Keratinocyte (primary cell): ENCODE results near the gene CELF6. TPM values are rescaled to one million over a fixed set of nuclear protein-coding genes. Genes with fewer than 3 reads are reported as not detected.

Experiments used
- DNase-seq: peaks from one replicate; pipeline ENCODE4 v3.0.0-alpha.2; 2011; ENCODE audit warnings: low read depth, missing footprints, low spot score
- FAIRE-seq: peaks from 2 replicates; lab custom pipeline; 2011; peaks lifted over from hg19 to GRCh38; lab: Jason Lieb, UNC
- H2AFZ ChIP-seq: 2 replicates; pipeline ENCODE4 v1.6.0; 2012; ENCODE audit warnings: low read length, control low read depth, inconsistent platforms; ENCODE audit not compliant: control insufficient read depth
- H3K27ac ChIP-seq: 2 replicates; pipeline ENCODE4 v1.5.1; 2011; ENCODE audit warnings: low read length; ENCODE audit not compliant: control insufficient read depth, insufficient read depth
- H3K27me3 ChIP-seq: 3 replicates; pipeline ENCODE4 v1.6.0; 2011; ENCODE audit warnings: low read length; ENCODE audit not compliant: control insufficient read depth, insufficient read depth; ENCODE audit errors: extremely low read depth
- H3K36me3 ChIP-seq, 2 experiments: 2 replicates in 1 of 2; 3 replicates in 1 of 2; pipeline ENCODE4 v1.5.1; 2011; ENCODE audit warnings: low read length in 2 of 2, mild to moderate bottlenecking in 1 of 2; ENCODE audit not compliant: control insufficient read depth in 2 of 2, insufficient read depth in 2 of 2; ENCODE audit errors: extremely low read depth in 1 of 2
- H3K4me1 ChIP-seq: 3 replicates; pipeline ENCODE4 v1.5.1; 2011; ENCODE audit warnings: low read length; ENCODE audit not compliant: control insufficient read depth, insufficient read depth; ENCODE audit errors: extremely low read depth
- H3K4me2 ChIP-seq: 3 replicates; pipeline ENCODE4 v1.6.0; 2011; ENCODE audit warnings: low read depth, low read length; ENCODE audit not compliant: control insufficient read depth, insufficient read depth; ENCODE audit errors: extremely low read depth
- H3K4me3 ChIP-seq, 3 experiments: fragments of 200-600 bp in 1 of 3; sonication (generic) in 1 of 3; 2 replicates in 2 of 3; 3 replicates in 1 of 3; pipeline ENCODE4 v1.5.1; 2011 to 2016; ENCODE audit warnings: low read length in 3 of 3, mild to moderate bottlenecking in 3 of 3, control low read depth in 2 of 3, inconsistent platforms in 1 of 3, low read depth in 1 of 3, mixed read lengths in 1 of 3, mixed run types in 1 of 3, moderate library complexity in 1 of 3; ENCODE audit not compliant: control insufficient read depth in 2 of 3, insufficient read depth in 2 of 3; ENCODE audit errors: extremely low read depth in 1 of 3
- H3K79me2 ChIP-seq: 2 replicates; pipeline ENCODE4 v1.6.0; 2012; ENCODE audit warnings: low read length; ENCODE audit not compliant: control insufficient read depth, insufficient read depth
- H3K9ac ChIP-seq: 3 replicates; pipeline ENCODE4 v1.6.0; 2011; ENCODE audit warnings: low read length; ENCODE audit not compliant: control insufficient read depth, insufficient read depth; ENCODE audit errors: extremely low read depth
- H3K9me1 ChIP-seq: 3 replicates; pipeline ENCODE4 v1.6.0; 2011; ENCODE audit warnings: low read length; ENCODE audit not compliant: control insufficient read depth, insufficient read depth; ENCODE audit errors: extremely low read depth
- H3K9me3 ChIP-seq: 2 replicates; pipeline ENCODE4 v1.5.1; 2012; ENCODE audit warnings: low read depth, low read length; ENCODE audit not compliant: control insufficient read depth
- H4K20me1 ChIP-seq: 3 replicates; pipeline ENCODE4 v1.6.0; 2011; ENCODE audit warnings: low read length; ENCODE audit not compliant: control insufficient read depth, insufficient read depth; ENCODE audit errors: extremely low read depth
- EZH2 ChIP-seq: IDR thresholded peaks from one replicate; pipeline ENCODE4 v1.6.1; 2012; ENCODE audit warnings: inconsistent platforms, mild to moderate bottlenecking, low read length, moderate library complexity
- dilution Hi-C: fragments of 300-500 bp; cut with MboI; formaldehyde crosslinking; loops from one replicate; pipeline ENCODE4 v1.7.0; 2020; ENCODE audit warnings: low sequenced_read_pairs; ENCODE audit not compliant: extremely low pct_ligation_motif_present
- polyA plus RNA-seq, 5 experiments: library from polyadenylated mRNA; depleted of rRNA in 3 of 5; stranded (reverse) in 3 of 5; stranded (forward) in 1 of 5; unstranded in 1 of 5; fragments of >200 nt; gene quantifications; 1 replicate in 1 of 5; 2 replicates in 3 of 5; 3 replicates in 1 of 5; pipeline versions ENCODE4 v1.2.1 to v1.2.3, GENCODE V29; 2011 to 2012; ENCODE audit warnings: missing spikeins in 2 of 5, low read depth in 1 of 5, low replicate concordance in 1 of 5
- TF ChIP-seq, protein P1 (sequence below), 3 experiments: IDR thresholded peaks in 1 of 3; conservative IDR thresholded peaks in 1 of 3; optimal IDR thresholded peaks in 1 of 3; 2 replicates in 2 of 3; 3 replicates in 1 of 3; pipeline versions ENCODE3 to v1.5.1; 2011; ENCODE audit warnings: low read length in 3 of 3, mild to moderate bottlenecking in 3 of 3, moderate library complexity in 2 of 3, control low read depth in 1 of 3, inconsistent platforms in 1 of 3; ENCODE audit not compliant: insufficient read depth in 2 of 3; ENCODE audit errors: extremely low read depth in 1 of 3

The CELF6 gene
- polyA plus RNA-seq, 1 donor (not counting 4 experiments of a cell fraction or from before 2014, with no cell fraction given): 0.04 TPM

GRCh38 chr15:72338148-72338547, 18.2 kb upstream of the CELF6 start:
- Histone ChIP-seq H3K27me3 (no peaks in the 10 kb centered on the region), H2AFZ (no peak overlapping the region), H3K27ac (no peak overlapping the region), H3K9me1 (no peaks in the 10 kb centered on the region), H3K79me2 (no peaks in the 10 kb centered on the region), H3K9ac (no peak overlapping the region), H3K4me2 (no peak overlapping the region), H3K4me3 (no peak overlapping the region), H3K36me3 (no peaks in the 10 kb centered on the region), H3K9me3 (no peaks in the 10 kb centered on the region), H4K20me1 (no peaks in the 10 kb centered on the region), H3K4me1 (no peaks in the 10 kb centered on the region)
- no peak for FAIRE-seq
- no peak for DNase-seq
- dilution Hi-C loops: no loop called here
- TF ChIP-seq, protein P1, sequence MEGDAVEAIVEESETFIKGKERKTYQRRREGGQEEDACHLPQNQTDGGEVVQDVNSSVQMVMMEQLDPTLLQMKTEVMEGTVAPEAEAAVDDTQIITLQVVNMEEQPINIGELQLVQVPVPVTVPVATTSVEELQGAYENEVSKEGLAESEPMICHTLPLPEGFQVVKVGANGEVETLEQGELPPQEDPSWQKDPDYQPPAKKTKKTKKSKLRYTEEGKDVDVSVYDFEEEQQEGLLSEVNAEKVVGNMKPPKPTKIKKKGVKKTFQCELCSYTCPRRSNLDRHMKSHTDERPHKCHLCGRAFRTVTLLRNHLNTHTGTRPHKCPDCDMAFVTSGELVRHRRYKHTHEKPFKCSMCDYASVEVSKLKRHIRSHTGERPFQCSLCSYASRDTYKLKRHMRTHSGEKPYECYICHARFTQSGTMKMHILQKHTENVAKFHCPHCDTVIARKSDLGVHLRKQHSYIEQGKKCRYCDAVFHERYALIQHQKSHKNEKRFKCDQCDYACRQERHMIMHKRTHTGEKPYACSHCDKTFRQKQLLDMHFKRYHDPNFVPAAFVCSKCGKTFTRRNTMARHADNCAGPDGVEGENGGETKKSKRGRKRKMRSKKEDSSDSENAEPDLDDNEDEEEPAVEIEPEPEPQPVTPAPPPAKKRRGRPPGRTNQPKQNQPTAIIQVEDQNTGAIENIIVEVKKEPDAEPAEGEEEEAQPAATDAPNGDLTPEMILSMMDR (optimal IDR thresholded peaks at IDR 0.05 in 1 of 3, IDR thresholded peaks at IDR 0.05 in 1 of 3, conservative IDR thresholded peaks at IDR 0.05 in 1 of 3; ENCODE audit: extremely low read depth in 1 of 3, insufficient read depth in 2 of 3, low read length in 3 of 3): no peak
- TF ChIP-seq EZH2: no peak

DNA sequence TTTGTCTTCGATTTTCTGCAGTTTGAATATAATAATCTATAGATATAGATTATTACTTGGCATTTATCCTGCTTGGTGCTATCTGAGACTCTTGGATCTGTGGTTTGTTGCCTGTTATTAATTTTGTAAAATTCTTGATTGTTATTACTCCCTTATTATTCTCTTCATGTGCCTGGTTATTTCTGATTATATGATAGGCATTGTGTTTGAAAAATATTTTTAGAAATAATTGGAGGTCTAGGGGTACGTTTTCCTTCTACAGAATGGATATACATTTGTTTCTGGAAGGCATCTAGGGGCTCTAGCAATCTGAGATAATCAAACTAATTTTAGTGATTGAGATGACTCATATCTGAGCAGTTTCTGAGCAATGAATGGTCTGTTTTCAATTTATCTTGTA, 14.9 kb upstream of the CELF6 start:
- DNase-seq (no peak), FAIRE-seq (no peak)
- H3K27me3 ChIP-seq: no peaks in the 10 kb centered on the region
- no peaks in the 10 kb centered on the region for H4K20me1 ChIP-seq
- H3K36me3 ChIP-seq: no peaks in the 10 kb centered on the region
- H3K9ac ChIP-seq: no peak overlapping the region
- dilution Hi-C loops: no loop called here
- H3K4me1 ChIP-seq: no peaks in the 10 kb centered on the region
- H3K9me1 ChIP-seq: no peaks in the 10 kb centered on the region
- H2AFZ ChIP-seq: no peak overlapping the region
- TF ChIP-seq, protein P1 (optimal IDR thresholded peaks at IDR 0.05 in 1 of 3, IDR thresholded peaks at IDR 0.05 in 1 of 3, conservative IDR thresholded peaks at IDR 0.05 in 1 of 3; ENCODE audit: extremely low read depth in 1 of 3, insufficient read depth in 2 of 3, low read length in 3 of 3): no peak
- TF ChIP-seq EZH2: no peak
- no peak overlapping the region for H3K4me2 ChIP-seq
- no peaks in the 10 kb centered on the region for H3K79me2 ChIP-seq
- H3K4me3 ChIP-seq: no peak overlapping the region
- H3K9me3 ChIP-seq: no peaks in the 10 kb centered on the region
- no peak overlapping the region for H3K27ac ChIP-seq
